Activated T-cell treated with anti-CD3 and anti-CD28 coated beads for 1 hour (primary cell): ENCODE measurements around the gene ID1.
"Not testable (repeated sequence)": the region's sequence is repeated elsewhere in the genome, so short reads cannot be mapped to it uniquely, and the experiment has no call there.

Experiments
- DNase-seq: peaks from one replicate; pipeline ENCODE4 v3.0.0-alpha.2; 2020; ENCODE audit warnings: low read depth

The ID1 gene

DNA sequence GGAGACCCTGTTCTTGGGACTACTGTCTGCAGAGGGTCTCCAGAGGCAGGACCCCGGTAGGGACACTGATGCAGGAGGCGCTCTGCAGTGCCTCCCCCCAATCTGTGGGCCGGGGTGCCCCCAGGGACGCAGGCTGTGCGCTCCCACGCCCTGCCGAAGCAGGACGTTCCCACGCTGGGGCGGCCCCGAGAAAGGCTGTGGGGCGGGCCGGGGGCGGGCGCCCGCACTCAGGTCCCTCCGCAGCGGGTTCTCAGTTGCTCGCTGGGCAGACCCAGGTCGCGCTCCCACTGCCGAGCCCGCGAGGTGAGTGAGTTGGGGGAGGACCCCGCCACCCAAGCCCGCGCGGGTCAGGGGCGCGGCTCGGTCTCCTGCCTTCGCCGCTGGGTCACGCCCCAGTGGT lies 32.6 kb downstream of the ID1 start, which contains the start of gene COX4I2:
TSS of gene COX4I2 (plus strand) at position 253 of the 400 bp plus-strand sequence. CDS start 1,106 bp downstream, outside the sequence.
- no peak for DNase-seq

DNA sequence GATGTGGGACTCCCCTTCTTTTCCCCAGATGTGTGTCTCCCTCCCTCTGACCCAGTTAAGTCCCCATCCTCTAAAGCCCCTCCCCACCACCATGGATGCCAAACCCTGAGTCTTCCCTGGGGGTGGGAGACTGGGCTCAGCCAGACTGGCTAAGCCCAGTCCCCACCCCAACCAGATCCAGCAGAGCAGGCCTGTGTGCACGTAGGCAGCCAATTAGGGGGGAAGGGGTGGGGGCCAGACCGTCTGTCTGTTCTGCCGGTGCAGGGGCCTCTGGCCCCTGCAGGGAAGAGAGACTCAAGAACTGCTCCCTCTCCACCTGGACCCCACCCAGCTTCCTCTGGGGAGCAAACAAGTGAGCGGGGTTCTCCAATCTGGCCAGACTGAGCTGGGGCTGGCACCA lies 33.2 kb downstream of the ID1 start:
- no peak for DNase-seq

DNA sequence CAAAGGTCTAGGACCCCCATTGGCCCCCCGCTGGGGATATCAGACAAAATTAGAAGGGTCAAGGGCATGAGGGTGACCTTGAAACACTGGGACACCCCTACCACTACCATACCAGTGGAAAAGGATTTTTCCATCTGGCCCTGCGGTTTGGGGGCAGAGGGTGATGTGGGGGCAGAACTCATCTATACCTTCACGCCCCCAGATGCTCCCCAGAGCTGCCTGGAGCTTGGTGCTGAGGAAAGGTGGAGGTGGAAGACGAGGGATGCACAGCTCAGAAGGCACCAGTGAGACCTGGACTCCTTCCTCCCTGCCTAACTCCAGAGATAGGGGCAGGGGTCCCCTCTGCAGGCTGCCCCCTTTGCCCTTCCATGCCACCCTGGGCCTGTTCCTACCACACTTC lies 33.7 kb downstream of the ID1 start:
- no peak for DNase-seq

DNA sequence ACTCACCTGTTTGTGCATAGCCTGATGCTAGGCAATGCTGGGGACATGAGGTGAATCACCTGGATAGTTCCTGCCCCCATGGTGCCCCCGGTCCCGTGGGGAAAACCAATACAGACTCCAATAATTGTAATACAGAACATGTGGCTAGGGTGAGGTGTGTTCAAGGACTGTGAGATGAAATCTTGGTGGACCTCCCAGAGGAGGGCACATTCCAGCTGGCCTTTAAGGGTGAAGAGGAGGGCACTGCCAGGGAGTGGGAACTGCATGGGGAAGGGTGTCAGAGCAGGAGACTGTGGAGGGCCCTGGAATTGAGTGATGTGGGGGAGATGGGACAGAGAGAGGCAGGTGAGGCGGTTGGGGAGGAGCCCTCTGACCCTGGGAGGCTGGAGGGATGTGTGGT lies 35.2 kb downstream of the ID1 start:
- DNase-seq = no peak

DNA sequence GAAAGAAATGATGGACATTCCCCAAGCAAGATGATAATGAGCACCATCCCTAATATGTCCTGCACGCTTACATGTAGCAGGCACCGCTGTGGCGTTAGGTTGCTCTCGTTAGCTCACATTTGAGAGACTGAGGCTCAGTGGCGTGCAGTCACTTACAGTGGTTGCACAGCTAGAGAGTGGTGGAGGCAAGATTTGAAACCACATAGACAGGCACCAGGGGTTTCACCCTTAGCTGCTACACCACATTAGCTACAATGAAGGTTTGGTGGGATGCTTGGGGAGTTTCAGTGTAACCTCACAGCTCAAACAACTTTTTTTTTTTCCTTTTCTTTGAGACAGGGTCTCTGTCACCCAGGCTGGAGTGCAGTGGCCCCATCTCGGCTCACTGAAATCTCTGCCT lies 36.3 kb downstream of the ID1 start:
- DNase-seq = no peak

DNA sequence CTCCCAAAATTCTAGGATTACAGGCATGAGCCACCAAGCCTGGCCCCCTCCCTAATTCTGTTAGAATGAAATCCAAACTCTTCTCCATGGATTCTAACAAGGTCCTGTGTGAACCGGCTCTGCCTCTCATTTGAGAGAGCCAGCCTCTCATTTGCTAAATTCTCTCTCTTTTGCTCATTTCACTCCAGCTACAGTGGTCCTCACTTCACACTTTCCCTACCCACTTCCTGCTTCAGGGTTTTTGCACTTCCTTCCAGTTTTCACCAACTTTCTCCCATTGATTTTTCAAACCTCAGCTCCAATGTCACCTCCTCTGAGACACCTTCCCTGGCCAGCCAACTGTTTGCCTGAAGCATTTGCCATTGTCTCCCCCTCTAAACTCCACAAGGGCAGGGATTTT lies 37.7 kb downstream of the ID1 start:
- DNase-seq = no peak

DNA sequence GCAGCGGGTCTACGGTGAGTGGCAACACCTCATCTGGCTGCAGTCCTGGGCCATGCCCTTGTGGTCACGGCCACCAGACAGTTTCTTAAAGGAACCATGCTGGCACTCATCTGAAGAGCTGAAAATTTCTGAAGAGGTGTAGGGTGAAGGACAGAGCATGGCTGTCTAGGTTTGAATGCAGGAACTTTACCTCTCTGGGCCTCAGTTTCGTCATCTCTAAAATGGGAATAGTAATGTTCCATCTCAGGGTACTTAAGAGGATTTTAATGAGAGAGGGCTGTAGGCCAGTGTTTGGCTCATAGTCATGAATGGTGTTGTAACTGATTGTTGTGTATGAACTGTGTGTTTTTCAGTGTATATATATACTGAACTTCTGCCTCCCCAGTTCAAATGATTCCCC lies 38.4 kb downstream of the ID1 start:
- no peak for DNase-seq

DNA sequence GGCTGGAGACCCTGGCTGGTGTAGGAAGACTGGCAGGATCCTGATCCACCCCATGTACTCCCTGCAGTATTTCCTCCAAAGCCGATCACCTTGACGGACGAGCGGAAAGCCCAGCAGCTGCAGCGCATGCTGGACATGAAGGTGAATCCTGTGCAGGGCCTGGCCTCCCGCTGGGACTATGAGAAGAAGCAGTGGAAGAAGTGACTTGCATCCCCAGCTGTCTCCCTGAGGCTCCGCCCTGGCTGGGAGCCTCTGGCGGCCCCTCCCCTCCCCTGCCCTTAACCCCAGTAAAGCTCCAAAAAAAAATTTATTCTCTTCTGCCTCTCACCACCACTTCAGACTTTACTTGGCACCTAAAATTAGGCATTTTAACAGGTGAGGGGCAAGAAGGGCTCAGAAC lies 39.6 kb downstream of the ID1 start:
- DNase-seq = no peak

DNA sequence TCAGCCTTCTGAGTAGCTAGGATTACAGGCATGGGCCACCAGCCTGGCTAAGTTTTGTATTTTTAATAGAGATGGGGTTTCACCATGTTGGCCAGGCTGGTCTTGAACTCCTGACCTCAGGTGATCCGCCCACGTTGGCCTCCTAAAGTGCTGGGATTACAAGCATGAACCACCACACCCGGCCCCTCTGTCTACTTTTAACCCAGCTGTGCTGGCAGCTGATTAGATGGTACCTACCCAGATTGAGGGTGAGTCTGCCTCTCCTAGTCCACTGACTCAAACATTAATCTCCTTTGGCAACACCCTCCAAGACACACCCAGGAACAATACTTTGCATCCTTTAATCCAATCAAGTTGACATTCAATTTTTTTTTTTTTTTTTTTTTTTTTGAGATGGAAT lies 43.0 kb downstream of the ID1 start:
- DNase-seq = not testable (repeated sequence)

DNA sequence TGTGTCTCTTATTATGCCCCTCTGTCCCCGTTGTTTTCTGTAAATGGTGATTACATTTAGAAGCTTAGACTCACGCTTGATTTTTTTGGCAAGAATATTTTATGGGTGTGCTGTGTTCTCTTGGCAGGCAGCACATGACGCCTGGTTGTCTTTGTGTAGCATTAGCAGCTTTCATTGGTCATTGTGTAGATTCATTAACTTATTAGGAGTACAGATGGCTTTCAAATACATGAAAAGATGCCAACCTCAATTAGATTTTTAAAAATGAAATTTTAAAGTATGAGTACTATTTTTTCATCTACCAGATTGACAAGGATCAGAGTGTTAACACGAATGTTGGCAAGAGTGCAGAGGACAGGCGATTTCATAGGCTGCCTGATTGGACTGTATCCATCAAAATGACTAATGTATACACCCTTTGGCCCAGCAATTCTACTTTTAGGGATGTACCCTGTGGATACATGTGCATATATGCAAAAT lies 47.9 kb downstream of the ID1 start:
- no peak for DNase-seq

DNA sequence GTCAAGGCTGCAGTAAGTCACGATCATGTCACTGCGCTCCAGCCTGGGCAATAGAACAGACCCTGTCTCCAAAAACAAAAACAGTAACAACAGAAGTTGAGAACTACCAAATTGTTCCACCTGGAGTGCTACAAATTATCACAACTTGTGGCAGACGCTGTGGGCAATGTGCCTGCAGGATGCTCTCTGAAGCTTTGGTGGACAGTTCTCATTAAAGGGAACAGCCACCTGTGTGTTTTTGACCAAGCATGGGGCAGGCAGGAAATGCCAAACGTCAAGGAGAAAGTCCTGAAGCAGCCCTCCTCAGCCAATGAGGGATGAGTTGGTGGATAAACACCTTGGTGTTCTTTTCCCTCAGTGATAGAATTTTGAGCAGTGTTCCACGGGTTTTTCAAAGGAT lies 48.5 kb downstream of the ID1 start:
- DNase-seq = no peak

DNA sequence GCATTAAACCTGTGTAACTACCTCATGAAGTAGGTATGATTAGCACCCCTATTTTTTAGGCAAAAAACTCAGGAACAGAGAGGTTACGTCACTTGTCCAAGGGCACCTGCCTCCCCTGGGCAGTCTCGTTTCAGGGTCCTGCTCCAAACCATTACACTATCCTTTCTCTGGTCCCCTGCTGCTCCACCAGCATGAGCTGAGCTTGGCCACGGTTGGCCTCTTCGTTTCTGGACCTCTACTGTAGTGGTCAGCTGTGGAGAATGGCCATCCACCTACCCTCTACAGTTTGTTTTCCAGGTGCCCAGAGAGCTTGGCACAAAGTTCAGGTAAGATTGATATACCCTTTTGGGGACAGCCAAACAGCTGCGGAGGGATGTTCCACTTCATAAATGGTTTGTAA lies 49.4 kb downstream of the ID1 start:
- DNase-seq = no peak
